Natural killer cell treated with Interleukin-12 subunit alpha and Interleukin-12 subunit beta and Interleukin-15 and Interleukin-18, amount 100 ng/mL, for 72 hours (primary cell): Measurements from ENCODE around the gene CPN1. TPM values are rescaled to one million over a fixed set of nuclear protein-coding genes. Genes with fewer than 3 reads are reported as not detected.
A peak's percentile ranks its signal among the peaks of the same experiment; 100 is the strongest.

Experiments
- ATAC-seq, 2 donors: fragments of 150-1000 bp; cut with Tn5 transposase in 1 of 2; sonication (Bioruptor Pico), chemical (Tn5 transposase) in 1 of 2; 2 replicates each; pipeline ENCODE4 v1.10.0; 2021
- DNase-seq: peaks from one replicate; pipeline ENCODE4 v3.0.0; 2022; ENCODE audit warnings: low spot score
- H3K27ac Mint-ChIP-seq, 2 donors: 1 replicate in 1 of 2; 2 replicates in 1 of 2; pipeline ENCODE4 v1.8.0; 2022; ENCODE audit warnings: mixed read lengths in 2 of 2, mild to moderate bottlenecking in 1 of 2, moderate library complexity in 1 of 2
- H3K27me3 Mint-ChIP-seq, 2 donors: 1 replicate in 1 of 2; 2 replicates in 1 of 2; pipeline ENCODE4 v1.8.0; 2022; ENCODE audit warnings: mixed read lengths in 2 of 2
- H3K36me3 Mint-ChIP-seq: one replicate; pipeline ENCODE4 v1.8.0; 2022; ENCODE audit warnings: mixed read lengths
- H3K4me1 Mint-ChIP-seq, 2 donors: 1 replicate in 1 of 2; 2 replicates in 1 of 2; pipeline ENCODE4 v1.8.0; 2022; ENCODE audit warnings: low read depth in 2 of 2, mixed read lengths in 2 of 2, mild to moderate bottlenecking in 1 of 2
- H3K4me3 Mint-ChIP-seq: one replicate; pipeline ENCODE4 v1.8.0; 2022; ENCODE audit warnings: mixed read lengths
- H3K9me3 Mint-ChIP-seq: 2 replicates; pipeline ENCODE4 v1.8.0; 2022; ENCODE audit warnings: mixed read lengths
- total RNA-seq, 2 donors: library from RNA; stranded (reverse); gene quantifications; one replicate each; pipeline ENCODE4 v1.2.3, GENCODE V29; 2022

The CPN1 gene
- total RNA-seq, 2 donors from 2014 or later, result not detected

DNA sequence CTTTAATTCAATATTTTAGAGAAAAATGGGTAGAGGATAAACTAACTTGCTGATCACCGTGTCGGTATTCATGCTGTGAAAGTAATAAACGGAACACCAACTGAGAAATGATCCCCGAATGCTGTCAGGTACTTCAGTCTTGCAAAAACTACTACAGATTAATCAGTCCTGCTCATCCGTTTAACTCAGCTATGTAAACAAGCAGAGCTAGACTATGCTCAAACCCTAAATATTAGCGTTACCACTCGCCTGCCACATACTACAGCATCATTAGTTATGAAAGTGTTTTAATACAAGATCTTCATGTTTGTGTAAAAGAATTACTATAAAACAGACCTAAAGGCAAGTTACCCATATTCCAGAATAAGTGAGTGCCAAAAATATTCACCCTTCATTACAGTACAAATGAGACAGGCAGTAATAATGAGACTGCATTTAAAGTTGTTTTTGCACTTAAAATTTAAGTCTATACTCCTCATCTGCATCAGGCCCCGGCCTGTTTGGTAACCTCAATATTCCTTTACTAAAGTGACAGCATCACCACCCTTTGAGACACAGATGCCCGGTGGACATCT is 72.9 kb downstream of the CPN1 start:
- peak overlapping the region; percentile 87 for H3K4me3 Mint-ChIP-seq
- H3K36me3 Mint-ChIP-seq, result no peaks in the 10 kb centered on the region
- DNase-seq (no peak), ATAC-seq (no peak)
- H3K4me1 Mint-ChIP-seq, result peaks cover 24 to 34% of the 10 kb centered on the region in 2 donors
- H3K27me3 Mint-ChIP-seq, result no peaks in the 10 kb centered on the region
- no peaks in the 10 kb centered on the region for H3K9me3 Mint-ChIP-seq
- peak overlapping the region in 1 of 2 donors; percentile 61 for H3K27ac Mint-ChIP-seq

DNA sequence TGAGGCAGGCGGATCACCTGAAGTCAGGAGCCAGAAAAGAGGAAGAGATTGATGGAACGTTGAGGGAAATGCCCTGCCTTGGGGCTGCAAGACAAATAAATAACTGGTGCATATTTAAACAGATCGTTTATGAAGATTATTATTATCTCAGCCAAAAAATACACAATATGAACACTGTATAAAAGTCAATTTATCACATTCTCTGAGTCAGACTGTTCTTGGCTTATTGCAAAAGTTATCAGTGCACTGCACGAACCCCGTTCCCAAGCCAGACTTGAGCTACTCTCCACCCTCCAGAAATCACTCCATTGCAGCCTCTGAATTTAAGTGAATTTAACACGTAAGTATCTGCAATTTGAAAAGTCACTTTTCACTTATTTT is 73.5 kb downstream of the CPN1 start:
- H3K36me3 Mint-ChIP-seq, result no peaks in the 10 kb centered on the region
- no peaks in the 10 kb centered on the region for H3K27me3 Mint-ChIP-seq
- peak overlapping the region; percentile 87 for H3K4me3 Mint-ChIP-seq
- no peak for DNase-seq
- peak overlapping the region in 1 of 2 donors; percentile 65 for H3K27ac Mint-ChIP-seq
- H3K4me1 Mint-ChIP-seq, result peaks cover 24 to 34% of the 10 kb centered on the region in 2 donors
- no peaks in the 10 kb centered on the region for H3K9me3 Mint-ChIP-seq
- no peak for ATAC-seq

- ATAC-seq, result no peak
- DNase-seq, result no peak
- H3K27me3 Mint-ChIP-seq, result no peaks in the 10 kb centered on the region
- H3K27ac Mint-ChIP-seq, result peak overlapping the region; percentile 7 to 65
- H3K36me3 Mint-ChIP-seq, result no peaks in the 10 kb centered on the region
- H3K9me3 Mint-ChIP-seq, result no peaks in the 10 kb centered on the region
- H3K4me1 Mint-ChIP-seq, result peaks cover 24 to 34% of the 10 kb centered on the region in 2 donors
- H3K4me3 Mint-ChIP-seq, result peak overlapping the region; percentile 87
These were observed 74.2 kb downstream of the CPN1 start for GRCh38 chr10:100007231-100008141.

DNA sequence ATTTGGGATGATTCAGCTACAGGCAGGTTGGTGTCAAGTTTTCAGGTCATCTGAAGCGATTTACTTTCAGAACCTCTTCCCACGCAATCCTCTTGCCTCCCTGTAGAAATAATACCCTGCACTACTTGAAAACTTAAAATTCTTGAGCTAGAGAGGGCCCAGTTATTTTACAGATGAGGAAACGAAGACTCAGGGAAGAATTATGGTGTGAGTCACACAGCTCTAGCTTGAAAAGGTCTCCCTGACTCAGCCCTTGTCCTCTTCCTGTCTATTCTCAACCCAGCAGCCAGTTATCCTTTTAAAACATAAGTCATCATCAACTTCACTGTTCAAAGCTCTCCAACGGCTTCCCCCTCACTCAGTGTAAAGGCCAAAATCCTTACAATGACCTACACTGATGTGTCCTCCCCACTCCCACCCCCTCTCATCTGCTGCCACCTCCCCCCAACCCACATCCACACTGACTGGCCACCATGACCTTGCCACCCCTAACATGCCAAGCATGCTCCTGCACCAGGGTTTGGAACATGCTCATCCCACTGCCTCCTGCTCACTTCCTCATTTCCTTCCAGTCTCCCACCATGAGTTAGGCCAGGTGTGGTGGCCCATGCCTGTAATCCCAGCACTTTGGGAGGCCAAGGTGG is 75.3 kb downstream of the CPN1 start:
- Mint-ChIP-seq H3K27ac (peak overlapping the region; percentile 7 to 72), H3K36me3 (no peaks in the 10 kb centered on the region), H3K4me3 (no peak overlapping the region), H3K4me1 (peaks cover 24 to 34% of the 10 kb centered on the region in 2 donors), H3K27me3 (no peaks in the 10 kb centered on the region), H3K9me3 (no peaks in the 10 kb centered on the region)
- DNase-seq (no peak), ATAC-seq (no peak)

DNA sequence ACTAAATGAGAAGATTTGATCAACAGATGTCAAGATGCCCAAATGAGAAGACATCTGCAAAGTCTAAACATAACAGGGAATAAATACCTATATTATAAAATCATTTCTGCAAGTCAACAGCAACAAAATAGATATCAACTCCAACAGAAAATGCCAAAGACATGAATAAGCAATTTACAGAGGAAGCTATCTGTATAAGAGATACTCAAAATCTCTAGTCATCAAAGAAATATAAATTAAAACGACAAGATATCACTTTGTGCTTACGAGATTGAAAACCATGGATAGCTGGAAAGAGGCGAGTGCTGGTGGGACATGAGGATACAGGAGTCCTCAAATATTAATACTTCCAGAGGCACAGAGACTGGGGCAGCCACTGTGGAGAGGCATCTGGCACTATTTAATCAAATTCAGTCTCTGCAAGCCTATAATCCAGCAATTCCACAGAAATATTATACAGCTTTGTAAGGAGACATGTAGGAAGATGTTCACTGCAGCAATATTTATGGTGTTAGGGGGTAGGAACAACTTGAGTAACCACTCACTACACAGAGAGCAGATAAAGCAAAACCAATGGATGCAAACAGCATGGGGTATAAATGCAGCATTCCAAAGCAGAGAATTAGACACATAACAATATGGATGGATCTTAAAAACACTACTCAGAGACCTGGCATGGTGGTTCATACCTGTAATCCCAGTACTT is 76.7 kb downstream of the CPN1 start:
- Mint-ChIP-seq H3K4me1 (peaks cover 20 to 24% of the 10 kb centered on the region in 2 donors), H3K9me3 (no peaks in the 10 kb centered on the region), H3K36me3 (no peaks in the 10 kb centered on the region), H3K27me3 (no peaks in the 10 kb centered on the region), H3K4me3 (no peak overlapping the region), H3K27ac (no peak overlapping the region)
- no peak for DNase-seq
- ATAC-seq, result no peak

- H3K4me1 Mint-ChIP-seq, result peaks cover 4 to 5% of the 10 kb centered on the region in 2 donors
- H3K9me3 Mint-ChIP-seq, result no peaks in the 10 kb centered on the region
- DNase-seq (no peak), ATAC-seq (no peak)
- H3K27me3 Mint-ChIP-seq, result no peaks in the 10 kb centered on the region
- H3K4me3 Mint-ChIP-seq, result no peak overlapping the region
- H3K36me3 Mint-ChIP-seq, result no peaks in the 10 kb centered on the region
- no peak overlapping the region for H3K27ac Mint-ChIP-seq
These were observed 81.5 kb downstream of the CPN1 start for GRCh38 chr10:100000109-100000644.

- Mint-ChIP-seq H3K4me1 (peaks cover 8 to 11% of the 10 kb centered on the region in 2 donors), H3K27me3 (no peaks in the 10 kb centered on the region), H3K27ac (no peak overlapping the region), H3K9me3 (no peaks in the 10 kb centered on the region), H3K4me3 (no peak overlapping the region), H3K36me3 (no peaks in the 10 kb centered on the region)
- ATAC-seq (no peak), DNase-seq (no peak)
These were observed 82.2 kb downstream of the CPN1 start for GRCh38 chr10:99999319-100000108.

DNA sequence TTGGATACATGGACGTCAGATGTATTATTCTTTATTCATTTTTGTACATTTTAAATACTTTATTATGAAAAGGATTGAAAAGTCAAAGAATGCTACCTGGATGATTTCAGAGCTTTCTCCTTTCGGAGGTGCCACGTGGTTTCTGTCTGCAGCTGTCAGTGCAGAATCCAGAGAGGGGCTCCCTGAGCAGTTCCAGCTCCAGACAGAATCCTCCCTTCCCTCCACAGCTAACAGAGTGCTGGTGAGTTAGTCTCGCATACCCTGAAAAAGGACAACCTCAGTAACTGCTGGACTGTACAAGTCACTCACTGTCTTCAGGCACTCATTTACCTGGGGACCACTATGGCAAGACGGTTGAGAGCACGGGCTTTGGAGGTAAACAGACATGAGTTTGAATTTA is 82.8 kb downstream of the CPN1 start:
- Mint-ChIP-seq H3K4me3 (no peak overlapping the region), H3K9me3 (no peaks in the 10 kb centered on the region), H3K36me3 (no peaks in the 10 kb centered on the region), H3K27me3 (no peaks in the 10 kb centered on the region), H3K27ac (no peak overlapping the region), H3K4me1 (peaks cover 14 to 18% of the 10 kb centered on the region in 2 donors)
- DNase-seq (no peak), ATAC-seq (no peak)

GRCh38 chr10:99996671-99997648 is 84.7 kb downstream of the CPN1 start:
- Mint-ChIP-seq H3K9me3 (no peaks in the 10 kb centered on the region), H3K4me3 (no peak overlapping the region), H3K27ac (peak overlapping the region in 1 of 2 donors; percentile 3), H3K4me1 (peaks cover 16 to 19% of the 10 kb centered on the region in 2 donors), H3K36me3 (no peaks in the 10 kb centered on the region), H3K27me3 (no peaks in the 10 kb centered on the region)
- no peak for DNase-seq
- no peak for ATAC-seq

GRCh38 chr10:99995713-99996112 is 86.0 kb downstream of the CPN1 start:
- DNase-seq (no peak), ATAC-seq (no peak)
- Mint-ChIP-seq H3K36me3 (no peaks in the 10 kb centered on the region), H3K4me3 (peak overlapping the region; percentile 79), H3K9me3 (no peaks in the 10 kb centered on the region), H3K27me3 (no peaks in the 10 kb centered on the region), H3K27ac (peak overlapping the region; percentile 53 to 94), H3K4me1 (peaks cover 16 to 19% of the 10 kb centered on the region in 2 donors)

DNA sequence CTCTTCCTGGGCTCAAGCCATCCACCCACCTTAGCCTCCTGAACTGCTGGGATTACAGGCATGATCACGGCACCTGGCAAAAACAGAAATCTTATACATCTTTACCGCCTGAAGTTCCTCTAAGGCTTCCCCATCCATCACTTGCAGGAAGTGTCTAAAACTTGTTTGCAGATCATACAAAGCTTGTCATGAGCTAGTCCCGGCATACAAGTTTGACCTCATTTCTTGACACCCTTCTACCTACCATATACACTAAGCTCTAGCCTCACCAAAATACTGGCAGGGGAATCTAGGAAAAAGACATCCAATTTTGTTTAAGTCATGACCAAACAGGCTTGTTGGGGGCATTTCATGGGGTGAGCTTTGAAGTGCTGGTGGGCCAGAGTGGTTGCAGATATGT is 86.4 kb downstream of the CPN1 start:
- Mint-ChIP-seq H3K4me3 (peak overlapping the region; percentile 79), H3K27me3 (no peaks in the 10 kb centered on the region), H3K36me3 (no peaks in the 10 kb centered on the region), H3K9me3 (no peaks in the 10 kb centered on the region), H3K27ac (peak overlapping the region; percentile 53 to 94), H3K4me1 (peaks cover 16 to 19% of the 10 kb centered on the region in 2 donors)
- ATAC-seq (no peak), DNase-seq (no peak)

- ATAC-seq (no peak), DNase-seq (no peak)
- no peaks in the 10 kb centered on the region for H3K27me3 Mint-ChIP-seq
- H3K4me1 Mint-ChIP-seq, result peaks cover 16 to 19% of the 10 kb centered on the region in 2 donors
- H3K27ac Mint-ChIP-seq, result peak overlapping the region; percentile 53 to 94
- H3K9me3 Mint-ChIP-seq, result no peaks in the 10 kb centered on the region
- H3K4me3 Mint-ChIP-seq, result peak overlapping the region; percentile 79
- no peaks in the 10 kb centered on the region for H3K36me3 Mint-ChIP-seq
These were observed 86.9 kb downstream of the CPN1 start for GRCh38 chr10:99994801-99995200.
